ENCODE results near the gene MTOR. TPM values are rescaled to one million over a fixed set of nuclear protein-coding genes. Genes with fewer than 3 reads are reported as not detected.
A peak's percentile ranks its signal among the peaks of the same experiment; 100 is the strongest.
"Not testable (repeated sequence)": the region's sequence is repeated elsewhere in the genome, so short reads cannot be mapped to it uniquely, and the experiment has no call there.

The MTOR gene
- total RNA-seq, 1 donor from 2014 or later, result 37.5 TPM

GRCh38 chr1:11063937-11064537 is 198.3 kb downstream of the MTOR start:
- DNase-seq (ENCODE audit: low read depth in 2 of 2), result not testable (repeated sequence)

DNA sequence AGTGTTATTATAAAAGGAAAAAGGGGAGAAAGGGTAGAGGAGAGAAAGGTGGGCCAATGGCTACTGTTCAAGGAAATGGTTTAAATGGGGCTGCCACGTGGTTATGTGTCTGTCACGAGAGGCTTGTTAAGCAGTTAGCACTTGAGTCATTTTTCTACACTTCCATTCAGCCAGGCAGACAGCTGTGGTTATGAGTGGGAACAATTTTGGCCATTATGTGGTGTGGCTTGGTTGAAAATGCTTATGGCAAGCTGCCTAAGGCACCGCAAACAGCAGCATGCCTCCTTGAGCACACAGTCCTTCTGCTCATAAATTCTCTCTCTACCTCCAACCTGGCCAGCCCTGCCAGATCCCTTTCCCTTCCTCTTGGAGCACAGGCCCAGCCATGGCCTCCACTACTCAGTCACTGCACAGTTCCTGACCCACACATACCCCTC is 199.4 kb downstream of the MTOR start:
- DNase-seq (ENCODE audit: low read depth in 2 of 2), result no peak

- DNase-seq (ENCODE audit: low read depth in 2 of 2), result no peak
Measured at GRCh38 chr1:11061652-11062365, 200.5 kb downstream of the MTOR start.

DNA sequence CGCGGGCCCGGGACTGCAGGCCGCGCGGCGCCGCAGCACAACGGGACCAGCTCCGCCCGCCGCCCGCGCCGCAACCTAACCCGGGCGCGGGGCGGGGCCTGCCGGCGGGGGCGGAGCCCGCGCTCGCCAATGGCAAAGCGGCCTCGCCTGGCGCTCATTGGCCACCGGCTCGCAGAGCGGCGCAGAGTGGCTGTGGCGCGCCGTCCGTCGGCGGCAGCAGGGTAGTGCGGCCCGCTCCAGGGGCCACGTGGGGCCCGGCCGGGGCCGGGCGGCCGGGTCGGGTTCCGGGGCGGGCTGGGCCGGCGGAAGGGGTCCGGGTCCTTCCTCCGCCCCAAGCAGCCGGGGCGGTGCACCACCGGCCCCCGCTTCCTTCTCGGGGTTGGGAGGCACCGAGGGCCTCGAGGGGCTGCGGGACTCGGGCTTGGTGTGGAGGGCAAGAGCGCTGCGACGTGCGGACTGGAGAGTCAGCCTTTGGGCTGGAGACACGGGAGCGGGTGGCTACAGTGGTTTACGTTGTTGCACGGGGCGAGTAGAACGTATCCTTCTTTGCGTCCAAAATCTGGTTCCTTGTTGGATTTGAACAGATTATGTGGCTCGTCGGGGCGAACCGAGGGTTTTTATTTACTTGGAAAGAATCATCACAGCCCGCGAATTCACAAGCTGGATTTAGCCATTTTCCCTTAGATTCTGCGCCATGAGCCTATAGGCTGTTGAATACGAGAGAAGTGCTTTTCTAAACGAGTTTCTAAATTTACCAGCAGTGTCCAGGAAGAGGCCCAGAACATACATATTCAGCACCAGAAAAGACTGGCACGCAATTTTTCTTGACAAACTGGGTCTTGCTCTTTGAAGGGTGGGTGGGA is 202.2 kb downstream of the MTOR start, which contains the start of gene SRM:
Gene SRM, minus strand, starts transcription at position 51 of the 863 bp plus-strand sequence. CDS start 75 bp downstream, outside the sequence.
- peak; percentile 68 to 92 for DNase-seq (ENCODE audit: low read depth in 2 of 2)

DNA sequence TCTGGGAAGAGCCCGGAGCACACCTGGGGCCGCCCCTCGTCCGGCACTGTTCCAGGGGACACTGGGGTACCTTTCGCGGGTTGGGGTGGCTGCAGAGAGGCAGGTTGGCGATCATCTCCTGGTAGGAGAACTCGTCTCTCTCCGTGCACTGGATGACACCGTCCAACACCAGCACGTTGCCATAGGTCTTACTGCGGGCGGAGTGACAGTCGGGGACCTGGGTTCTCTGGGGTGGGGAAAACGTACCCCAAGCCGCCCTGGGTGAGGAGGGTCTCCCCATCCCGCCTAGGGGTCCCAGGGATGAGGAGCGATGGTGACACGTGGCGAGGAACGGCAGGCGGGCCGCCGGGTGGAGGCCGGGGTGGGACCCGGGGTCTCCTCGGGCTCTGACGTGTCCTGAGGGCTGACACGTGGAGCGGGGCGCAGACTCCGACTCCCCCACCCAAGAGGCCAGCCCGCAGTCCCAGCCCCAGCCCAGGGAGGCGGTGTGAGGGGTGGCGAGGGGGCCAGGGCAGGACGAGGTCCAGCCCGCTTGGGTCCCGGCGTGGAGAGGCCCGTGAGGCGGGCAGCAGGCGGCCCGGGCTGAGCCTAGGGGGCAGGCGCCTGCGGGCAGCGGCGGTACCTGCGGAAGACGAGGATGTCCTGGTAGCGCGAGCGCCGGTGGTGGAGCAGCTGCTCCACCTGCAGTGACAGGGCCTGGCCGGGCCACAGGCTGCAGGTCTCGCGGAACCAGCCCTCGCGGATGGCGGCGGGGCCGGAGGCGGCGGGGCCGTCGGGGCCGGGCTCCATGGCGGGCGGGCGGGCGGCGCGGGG is 203.0 kb downstream of the MTOR start:
- peak in 1 of 2 donors; percentile 39 for DNase-seq (ENCODE audit: low read depth in 2 of 2)

- no peak for DNase-seq (ENCODE audit: low read depth in 2 of 2)
Measured at GRCh38 chr1:11058595-11059154, 203.7 kb downstream of the MTOR start.

DNA sequence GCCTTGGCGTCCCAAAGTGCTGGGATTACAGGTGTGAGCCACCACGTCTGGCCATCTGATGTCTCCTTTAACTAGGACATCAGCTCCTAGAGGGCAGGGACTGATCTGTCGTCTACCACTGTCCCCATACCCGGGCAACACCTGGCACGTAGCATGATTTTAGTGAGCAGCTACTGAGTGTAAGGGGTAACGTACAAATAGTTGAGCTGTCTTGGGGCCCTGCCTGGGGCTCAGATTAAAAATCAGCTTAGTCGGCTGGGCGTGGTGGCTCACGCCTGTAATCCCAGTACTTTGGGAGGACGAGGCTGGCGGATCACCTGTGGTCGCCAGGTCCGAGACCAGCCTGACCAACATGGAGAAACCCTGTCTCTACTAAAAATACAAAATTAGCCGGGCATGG is 204.3 kb downstream of the MTOR start:
- DNase-seq (ENCODE audit: low read depth in 2 of 2), result no peak

DNA sequence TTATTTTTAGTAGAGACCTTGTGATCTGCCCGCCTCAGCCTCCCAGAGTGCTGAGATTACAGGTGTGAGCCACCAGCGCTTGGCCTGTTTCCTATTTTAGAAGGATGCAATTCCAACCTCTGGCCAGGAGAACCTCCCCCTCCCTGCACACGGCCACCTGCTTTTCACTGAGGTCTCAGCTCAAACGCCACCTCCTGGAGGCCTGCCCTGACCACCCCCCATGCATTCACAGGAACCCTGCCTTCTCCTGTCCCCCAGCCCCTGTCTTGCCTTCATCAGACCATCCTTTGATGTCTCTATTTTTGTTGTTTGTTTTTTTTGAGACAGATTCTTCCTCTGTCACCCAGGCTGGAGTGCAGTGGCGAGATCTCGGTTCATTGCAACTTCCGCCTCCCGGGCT is 204.9 kb downstream of the MTOR start:
- DNase-seq (ENCODE audit: low read depth in 2 of 2), result no peak

Other genes starting within 250 kb of the MTOR start
- gene TARDBP, start 249.9 kb downstream of the MTOR start, total RNA-seq, result 85.6 and 93.4 TPM in 2 replicates
- gene MASP2, start 215.3 kb downstream of the MTOR start, total RNA-seq, result not detected in 2 replicates
- gene SRM, start 202.5 kb downstream of the MTOR start, total RNA-seq, result 7.6 and 17.2 TPM in 2 replicates
- 40.2 and 43.3 TPM in 2 replicates for gene EXOSC10, start 162.7 kb downstream of the MTOR start, total RNA-seq
- gene ANGPTL7, start 73.2 kb downstream of the MTOR start, total RNA-seq, result not detected in 2 replicates
- 6.9 and 15.2 TPM in 2 replicates for gene UBIAD1, start 10.6 kb upstream of the MTOR start, total RNA-seq
- under 0.01 and 0.25 TPM in 2 replicates for gene DISP3, start 216.6 kb upstream of the MTOR start, total RNA-seq

Data from dermis microvascular lymphatic vessel endothelial cell (primary cell).